ENCODE results near the gene PEX14. TPM values are rescaled to one million over a fixed set of nuclear protein-coding genes. Genes with fewer than 3 reads are reported as not detected.
"Not testable (repeated sequence)": the region's sequence is repeated elsewhere in the genome, so short reads cannot be mapped to it uniquely, and the experiment has no call there.

PEX14 gene
- total RNA-seq, 1 donor from 2014 or later, result 19.2 TPM

- peak; percentile 2 for TF ChIP-seq CTCF (conservative IDR thresholded peaks at IDR 0.05; ENCODE audit: low read depth, low read length)
- H3K4me3 ChIP-seq (ENCODE audit: low read depth, low read length), result peak overlapping the region; percentile 13
- peak; percentile 90 for DNase-seq (ENCODE audit: low read depth)
Measured at GRCh38 chr1:10495952-10496351, 21.2 kb downstream of the PEX14 start.

DNA sequence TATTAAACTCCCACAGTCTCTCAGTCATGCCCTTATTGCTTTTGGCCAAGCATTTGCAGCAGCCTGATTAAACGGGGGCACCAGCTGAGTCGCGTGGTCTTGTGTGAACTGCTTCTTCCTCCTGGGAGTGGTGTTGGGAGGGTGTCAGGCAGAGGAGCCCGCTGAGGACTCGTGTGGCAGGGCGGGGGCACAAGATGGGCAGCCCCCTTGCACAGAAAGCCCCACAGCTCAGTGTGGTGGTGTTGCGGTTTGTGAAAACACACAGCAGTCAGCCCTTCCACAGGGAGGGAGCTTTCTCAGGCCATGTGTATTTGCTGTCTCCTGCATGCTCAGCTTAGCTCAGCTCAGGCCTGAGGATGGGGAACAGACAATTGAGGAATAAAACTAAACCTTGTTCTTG is 22.4 kb downstream of the PEX14 start:
- no peak for DNase-seq (ENCODE audit: low read depth)
- TF ChIP-seq CTCF (conservative IDR thresholded peaks at IDR 0.05; ENCODE audit: low read depth, low read length), result no peak
- H3K4me3 ChIP-seq (ENCODE audit: low read depth, low read length), result no peak overlapping the region

GRCh38 chr1:10498231-10498630 is 23.5 kb downstream of the PEX14 start:
- no peak for DNase-seq (ENCODE audit: low read depth)
- no peak overlapping the region for H3K4me3 ChIP-seq (ENCODE audit: low read depth, low read length)
- no peak for TF ChIP-seq CTCF (conservative IDR thresholded peaks at IDR 0.05; ENCODE audit: low read depth, low read length)

- DNase-seq (ENCODE audit: low read depth), result no peak
- TF ChIP-seq CTCF (conservative IDR thresholded peaks at IDR 0.05; ENCODE audit: low read depth, low read length), result no peak
- H3K4me3 ChIP-seq (ENCODE audit: low read depth, low read length), result no peak overlapping the region
Measured at GRCh38 chr1:10502206-10502605, 27.5 kb downstream of the PEX14 start.

GRCh38 chr1:10504249-10504648 is 29.5 kb downstream of the PEX14 start:
- no peak for DNase-seq (ENCODE audit: low read depth)
- no peak overlapping the region for H3K4me3 ChIP-seq (ENCODE audit: low read depth, low read length)
- no peak for TF ChIP-seq CTCF (conservative IDR thresholded peaks at IDR 0.05; ENCODE audit: low read depth, low read length)

DNA sequence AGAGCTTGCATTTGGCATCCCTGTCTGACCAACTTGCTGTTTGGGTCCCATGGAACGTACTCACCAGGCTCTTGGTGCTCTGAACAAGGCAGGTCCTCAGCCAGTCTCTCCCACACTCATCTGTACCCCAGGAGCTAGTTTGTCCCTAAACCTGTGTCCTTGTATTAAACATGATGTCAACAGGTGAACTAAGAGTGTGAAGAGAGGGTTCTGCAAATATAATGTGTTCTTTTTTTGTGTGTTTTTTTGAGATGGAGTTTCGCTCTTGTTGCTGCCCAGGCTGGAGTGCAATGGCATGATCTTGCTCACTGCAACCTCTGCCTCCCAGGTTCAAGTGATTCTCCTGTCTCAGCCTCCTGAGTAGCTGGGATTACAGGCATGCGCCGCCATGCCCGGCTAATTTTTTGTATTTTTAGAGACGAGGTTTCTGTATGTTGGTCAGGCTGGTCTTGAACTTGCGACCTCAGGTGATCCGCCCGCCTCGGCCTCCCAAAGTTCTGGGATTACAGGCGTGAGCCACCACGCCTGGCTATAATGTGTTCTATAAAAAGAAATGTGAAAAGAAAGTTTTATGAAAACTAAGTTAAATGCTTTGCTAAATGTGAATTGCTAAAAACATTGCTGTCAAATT is 31.4 kb downstream of the PEX14 start:
- not testable (repeated sequence) for H3K4me3 ChIP-seq (ENCODE audit: low read depth, low read length); DNase-seq (ENCODE audit: low read depth)

- TF ChIP-seq CTCF (conservative IDR thresholded peaks at IDR 0.05; ENCODE audit: low read depth, low read length), result no peak
- DNase-seq (ENCODE audit: low read depth), result no peak
- no peak overlapping the region for H3K4me3 ChIP-seq (ENCODE audit: low read depth, low read length)
Measured at GRCh38 chr1:10506677-10507047, 31.9 kb downstream of the PEX14 start.

All from epithelial cell of proximal tubule (primary cell).